GM18858 (cell line): ENCODE results near the gene EFCAB6.

Experiments
- ATAC-seq: cut with Tn5 transposase; IDR thresholded peaks from one replicate; pipeline ENCODE4 v1.9.1; 2021; ENCODE audit not compliant: unreplicated experiment

Gene EFCAB6

DNA sequence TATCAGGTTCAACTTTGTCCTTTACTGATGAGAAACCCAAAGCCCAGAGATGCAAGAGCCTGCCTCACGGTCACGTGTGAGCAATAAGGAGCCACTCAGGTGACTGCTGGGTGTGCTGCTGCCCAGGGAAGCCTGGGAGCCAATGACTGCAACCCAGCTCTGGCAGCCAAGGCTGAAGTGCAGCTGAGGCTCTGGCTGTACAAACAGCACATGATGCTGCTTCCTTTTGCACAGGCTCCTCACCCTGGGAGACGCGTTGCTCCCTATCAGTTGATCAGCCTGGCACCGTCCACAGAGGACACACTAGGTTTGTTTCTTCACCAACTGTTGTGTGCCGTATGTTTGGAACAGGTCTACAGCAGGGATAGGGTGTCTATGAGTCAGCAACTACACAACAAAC, 168.7 kb downstream of the EFCAB6 start:
- no peak for ATAC-seq

DNA sequence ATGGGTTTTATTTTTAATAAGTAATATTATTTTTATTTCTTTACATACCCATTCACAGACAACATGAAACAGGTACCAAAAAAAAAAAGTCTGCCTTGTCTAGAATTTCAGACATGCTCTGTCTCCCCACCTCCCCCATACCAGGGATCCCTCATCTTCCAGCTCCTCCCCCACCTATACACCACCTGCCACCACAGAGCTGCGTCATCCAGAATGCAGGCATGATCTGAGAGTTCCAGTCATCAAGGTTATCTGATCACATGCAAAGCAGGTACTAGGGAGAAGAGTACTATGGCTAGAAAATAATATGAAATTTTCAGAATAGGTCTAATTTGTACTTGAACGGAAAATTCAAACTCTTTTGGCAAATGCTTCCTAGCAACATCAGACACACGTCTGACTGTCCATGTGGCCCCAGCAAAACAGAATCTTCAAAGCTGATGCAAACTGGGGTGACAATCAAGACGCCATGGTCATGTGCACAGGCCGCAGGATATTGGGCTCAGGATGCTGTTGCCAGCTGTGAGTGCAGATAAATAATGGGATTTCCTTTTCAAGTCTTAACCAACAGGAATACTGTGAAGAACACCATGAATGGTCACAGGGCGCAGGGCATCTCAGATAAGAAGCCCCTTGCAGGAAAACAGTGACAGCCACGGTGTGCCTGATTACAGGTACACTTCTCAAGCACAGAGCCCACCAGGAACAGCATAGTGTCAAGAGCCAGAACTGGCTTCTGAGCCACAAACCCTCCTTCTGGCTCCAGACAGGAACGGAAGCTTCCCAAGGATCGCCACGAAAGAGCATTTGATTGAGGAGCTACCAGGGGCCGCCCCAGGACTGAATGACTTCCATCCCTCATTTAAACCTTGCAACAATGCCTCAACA, 169.5 kb downstream of the EFCAB6 start:
- no peak for ATAC-seq

DNA sequence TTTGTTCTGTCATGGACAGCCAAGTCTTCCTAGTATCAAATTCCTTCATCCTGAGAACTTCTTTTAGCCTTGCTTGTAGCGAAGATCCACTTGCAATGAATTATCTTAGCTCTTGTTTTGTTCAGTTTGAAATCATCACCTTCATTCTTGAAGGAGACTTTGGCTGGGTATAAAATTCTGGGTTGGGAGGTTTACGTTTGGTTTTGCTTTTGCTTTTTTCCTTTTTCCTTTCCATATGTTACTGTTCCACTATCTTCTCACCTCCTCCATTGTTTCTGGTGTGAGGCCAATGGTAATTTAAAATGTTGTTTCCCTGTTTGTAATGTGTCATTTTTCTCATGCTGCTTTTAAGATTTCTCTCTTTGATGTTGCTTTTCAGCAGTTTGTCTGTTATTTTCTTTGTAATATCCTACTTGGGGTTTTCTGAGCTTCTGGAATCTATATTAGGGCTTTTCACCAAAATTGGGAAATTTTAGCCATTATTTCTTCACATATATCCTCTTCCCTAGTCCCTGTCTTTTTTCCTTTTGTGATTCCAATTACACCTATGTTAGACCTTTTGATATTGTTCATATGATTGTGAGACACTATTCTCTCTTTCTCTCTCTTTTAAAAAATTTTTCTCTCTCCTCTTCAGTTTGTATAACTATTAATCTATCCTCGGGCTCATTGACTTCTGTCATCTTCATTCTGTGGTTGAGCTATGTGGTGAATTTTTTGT, 172.7 kb downstream of the EFCAB6 start:
- no peak for ATAC-seq

DNA sequence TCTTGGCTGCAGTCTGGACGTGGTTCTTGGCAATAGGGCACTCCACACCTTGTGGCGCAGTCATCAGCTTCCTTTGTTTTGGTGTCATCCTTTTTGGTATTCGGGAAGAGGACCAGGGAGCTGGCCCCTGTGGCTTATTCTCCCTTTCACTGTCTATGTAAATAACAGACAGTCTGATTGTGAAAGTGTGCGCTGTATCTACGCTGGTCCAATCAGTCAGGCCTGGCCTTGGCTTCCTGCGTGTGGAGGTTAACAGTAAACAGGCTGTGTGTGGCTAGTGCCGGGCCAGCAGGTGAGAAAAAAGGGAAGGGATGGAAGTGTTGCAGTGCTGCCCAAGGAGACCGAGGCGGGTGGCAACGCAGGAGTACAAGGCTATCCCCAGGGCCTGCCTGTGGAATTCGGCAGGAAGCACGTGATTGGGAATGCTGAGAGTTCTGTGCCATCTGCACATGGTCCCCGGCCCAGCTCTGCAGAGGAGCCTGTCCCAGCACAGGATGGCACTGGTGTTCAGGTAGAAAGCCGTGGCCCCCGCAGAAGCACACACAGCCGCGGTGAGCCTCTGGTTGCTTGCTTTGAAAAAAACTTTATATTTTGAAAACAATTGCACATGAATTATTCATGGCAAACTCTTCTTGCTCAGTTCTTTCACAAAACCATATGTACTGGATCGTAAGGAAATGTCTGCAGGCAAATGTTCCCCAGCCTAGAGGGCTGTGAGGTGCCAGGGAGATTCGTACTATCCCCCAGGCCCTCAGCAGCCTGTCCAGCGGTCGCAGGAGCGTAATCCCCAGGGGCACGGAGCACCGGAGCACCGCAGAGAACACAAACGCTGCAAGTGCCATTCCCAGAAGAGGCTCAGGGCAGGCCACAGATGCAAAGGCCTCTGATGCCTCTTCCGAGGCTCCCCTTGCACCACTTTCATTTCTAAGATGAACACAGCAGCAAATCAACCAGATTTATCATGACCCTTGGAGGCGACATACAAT, 174.5 kb downstream of the EFCAB6 start:
- ATAC-seq: no peak

DNA sequence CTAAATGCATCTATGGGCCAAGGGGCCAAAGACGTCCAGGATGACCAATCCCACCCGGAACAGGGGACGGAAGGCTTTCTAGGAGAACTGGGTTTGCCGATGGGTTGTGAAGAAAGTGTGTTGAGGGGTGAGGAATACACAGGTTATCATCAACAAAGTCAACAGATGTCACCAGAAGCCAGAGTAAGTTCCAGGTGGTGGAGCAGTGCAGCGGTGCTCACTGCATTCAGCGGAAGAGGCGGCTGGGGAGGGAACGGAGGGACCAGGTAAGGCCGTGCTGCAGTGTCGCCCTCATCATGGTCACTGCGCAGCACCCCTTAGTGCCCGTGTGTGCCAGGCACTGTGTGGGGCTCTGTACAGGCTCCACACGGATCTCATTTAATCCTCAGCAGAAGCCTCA, 176.0 kb downstream of the EFCAB6 start:
- ATAC-seq: no peak

DNA sequence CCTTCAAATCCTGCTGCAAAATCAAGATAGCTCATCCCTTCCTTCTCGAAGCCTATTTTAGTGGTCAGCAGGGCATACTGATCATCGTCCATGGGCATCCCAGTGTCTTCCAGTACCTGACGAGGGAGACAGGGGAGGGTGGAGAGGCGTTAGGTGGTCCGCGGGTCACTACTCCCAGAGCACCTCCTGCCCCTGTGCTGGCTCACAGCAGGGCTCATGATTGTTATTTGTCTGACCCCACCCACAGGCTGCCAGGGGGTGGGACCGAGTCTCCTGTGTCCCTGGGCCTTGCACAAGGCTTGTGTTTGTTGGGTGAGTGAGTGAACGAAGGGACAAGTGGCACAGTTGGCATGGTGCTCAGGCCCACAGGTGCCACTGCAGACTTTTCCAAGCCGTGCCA, 177.0 kb downstream of the EFCAB6 start:
- ATAC-seq: no peak

DNA sequence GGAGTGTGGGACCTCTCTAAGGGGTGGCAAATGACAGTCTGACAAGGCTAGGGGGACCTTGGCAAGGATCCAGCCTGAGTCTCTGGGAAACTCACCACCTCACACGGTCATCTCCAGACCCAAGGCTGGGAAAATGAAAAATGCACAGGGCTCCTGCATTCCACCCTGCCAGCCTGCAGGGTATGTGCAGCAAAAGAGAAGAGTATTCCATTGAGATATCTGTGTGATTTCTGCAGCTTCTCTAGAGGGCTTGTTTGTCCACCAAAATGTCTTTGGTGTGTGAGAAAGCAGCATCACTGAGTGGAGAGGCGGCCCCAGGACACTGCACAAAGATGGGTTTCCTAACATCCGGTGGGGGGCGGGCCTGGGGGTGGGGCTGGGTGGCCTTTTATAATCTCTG, 177.8 kb downstream of the EFCAB6 start:
- no peak for ATAC-seq

DNA sequence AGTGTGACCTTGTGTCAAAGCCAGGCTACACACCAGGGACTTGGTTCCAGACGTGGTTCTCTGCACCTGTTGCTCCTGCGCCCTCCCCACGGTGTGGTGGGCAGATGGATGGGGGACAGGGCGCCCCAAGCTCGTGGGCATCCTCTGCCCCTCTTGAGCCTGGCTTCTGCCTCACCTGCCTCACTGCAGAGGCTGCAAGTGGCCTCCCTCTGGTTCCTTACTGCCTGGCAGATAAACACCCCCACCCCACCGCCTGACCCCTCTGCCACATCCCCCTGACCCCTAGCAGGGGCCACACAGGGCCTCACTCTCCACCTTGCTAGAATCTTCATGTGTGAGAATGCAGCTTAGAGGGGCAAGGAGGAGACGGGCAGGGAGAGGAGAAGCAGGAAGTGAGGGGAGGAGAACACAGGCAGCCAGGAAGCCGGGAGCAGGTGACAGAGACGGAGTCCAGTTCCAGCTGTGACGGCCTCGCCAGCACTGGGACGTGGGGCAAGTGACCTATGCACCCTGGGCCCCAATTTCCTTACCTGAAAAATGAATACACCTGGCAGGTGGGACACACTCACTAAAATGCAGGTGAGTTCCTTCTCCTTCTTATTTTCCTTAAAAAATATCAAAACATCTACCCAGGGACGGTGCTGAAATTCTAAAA, 178.3 kb downstream of the EFCAB6 start:
- no peak for ATAC-seq

DNA sequence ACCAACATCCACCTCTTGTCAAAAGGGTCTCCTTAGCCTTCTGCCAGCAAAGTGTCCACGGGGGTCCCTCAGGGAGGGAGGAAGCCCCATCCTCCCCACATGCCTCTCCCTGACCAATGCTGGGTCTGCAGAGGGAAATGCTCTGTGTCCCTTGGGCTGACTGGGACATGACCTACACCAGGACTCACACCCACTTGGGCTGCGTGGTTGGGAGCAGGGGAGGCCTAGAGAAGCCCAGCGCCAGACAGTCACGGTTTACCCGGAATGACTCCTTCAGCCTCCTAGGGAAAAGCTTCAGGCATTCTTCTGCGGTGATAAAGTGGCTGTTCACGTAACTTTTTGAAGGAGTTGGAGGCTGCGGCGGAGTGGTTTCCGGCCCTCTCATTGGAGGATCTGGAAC, 180.3 kb downstream of the EFCAB6 start:
- ATAC-seq: no peak

DNA sequence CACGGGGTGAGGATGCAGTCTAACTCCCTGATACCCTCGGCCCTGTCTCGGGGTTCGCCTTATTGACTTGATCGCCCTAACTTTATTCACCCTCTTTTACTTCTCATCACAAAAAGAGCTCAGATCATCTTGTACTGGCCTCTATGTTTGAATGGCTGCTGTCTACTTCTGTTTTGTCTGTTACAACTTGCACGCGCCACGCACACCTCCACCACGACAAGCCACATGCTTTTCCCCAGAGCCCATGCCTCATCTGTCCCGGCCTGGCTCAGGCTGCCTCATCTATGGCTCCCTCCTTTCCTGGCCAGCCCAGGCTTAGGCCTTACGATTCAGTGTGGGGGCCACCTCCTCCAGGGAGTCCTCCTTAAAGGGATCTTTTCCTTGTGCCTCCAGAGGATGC, 180.9 kb downstream of the EFCAB6 start:
- no peak for ATAC-seq

DNA sequence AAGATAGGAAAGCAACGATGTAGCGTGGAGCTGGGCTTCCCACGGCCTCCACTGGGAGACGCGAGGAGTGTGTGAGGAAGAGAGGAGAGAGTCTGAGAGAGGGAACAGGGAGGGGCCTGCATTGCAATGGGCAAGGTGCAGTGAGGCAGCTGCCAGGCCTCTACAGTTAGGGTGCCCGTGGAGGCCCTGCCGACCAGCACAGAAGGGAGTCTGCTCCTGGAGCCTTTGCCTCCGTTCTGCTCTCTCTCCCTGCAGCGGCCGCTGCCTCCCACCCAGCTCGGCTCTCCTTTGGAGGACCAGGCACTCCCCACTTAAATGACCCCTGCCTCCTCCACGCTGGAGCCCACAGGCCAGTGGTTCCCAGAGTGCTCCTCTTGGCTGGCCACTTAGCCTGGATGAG, 181.7 kb downstream of the EFCAB6 start:
- ATAC-seq: no peak

DNA sequence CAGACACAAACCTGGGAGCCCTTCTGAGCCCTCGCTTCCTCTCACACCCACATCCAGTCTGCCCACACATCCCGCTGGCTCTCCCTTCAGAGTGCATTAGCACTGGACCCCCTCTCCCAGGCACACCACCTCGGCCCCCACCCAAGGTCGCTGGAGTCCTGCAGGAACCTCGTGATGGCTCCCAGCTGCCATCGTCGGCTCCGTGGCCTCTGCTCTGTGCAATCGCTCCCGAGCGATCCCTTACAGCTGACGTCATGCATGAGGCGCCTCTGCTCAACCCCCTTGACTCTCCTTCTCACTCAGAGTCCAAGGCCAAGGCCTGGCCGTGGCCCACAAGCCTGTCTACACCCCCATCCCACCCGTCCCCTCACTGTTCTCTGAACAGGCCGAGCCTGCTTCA, 183.9 kb downstream of the EFCAB6 start:
- ATAC-seq: no peak

DNA sequence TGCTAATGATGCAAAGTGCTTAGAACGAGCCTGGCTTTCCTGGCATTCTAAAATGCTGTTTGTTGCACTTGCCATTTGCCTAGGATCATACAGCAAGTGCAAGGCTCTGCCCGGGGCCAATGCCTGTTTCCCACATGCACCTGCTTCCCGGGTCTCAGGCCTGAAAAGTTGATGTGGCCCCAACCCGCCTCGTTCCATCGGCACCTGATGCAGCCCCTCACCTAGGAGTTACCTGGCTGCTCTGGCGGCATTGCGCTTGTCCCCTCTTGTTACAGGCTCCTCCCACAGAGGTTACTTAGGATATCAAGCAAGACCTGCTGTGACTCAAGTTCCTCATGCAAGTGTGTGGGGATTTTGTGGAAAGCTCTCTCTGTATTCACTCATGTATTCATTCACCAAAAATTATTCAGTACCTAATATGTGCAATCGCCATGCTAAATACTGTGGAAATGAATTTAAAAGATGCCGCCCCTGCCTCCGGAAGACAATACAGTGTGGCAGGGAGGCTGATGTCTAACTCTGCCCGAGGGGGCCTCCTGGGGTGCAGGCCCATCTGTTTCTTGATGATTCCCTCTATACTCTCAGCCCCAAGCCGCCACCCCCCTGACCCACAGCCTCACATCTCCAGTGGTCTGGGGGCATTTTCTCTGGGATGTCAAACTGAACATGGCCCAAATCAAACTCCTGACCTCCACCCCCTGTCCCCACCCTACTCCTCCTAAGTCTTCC, 184.5 kb downstream of the EFCAB6 start:
- ATAC-seq: no peak

DNA sequence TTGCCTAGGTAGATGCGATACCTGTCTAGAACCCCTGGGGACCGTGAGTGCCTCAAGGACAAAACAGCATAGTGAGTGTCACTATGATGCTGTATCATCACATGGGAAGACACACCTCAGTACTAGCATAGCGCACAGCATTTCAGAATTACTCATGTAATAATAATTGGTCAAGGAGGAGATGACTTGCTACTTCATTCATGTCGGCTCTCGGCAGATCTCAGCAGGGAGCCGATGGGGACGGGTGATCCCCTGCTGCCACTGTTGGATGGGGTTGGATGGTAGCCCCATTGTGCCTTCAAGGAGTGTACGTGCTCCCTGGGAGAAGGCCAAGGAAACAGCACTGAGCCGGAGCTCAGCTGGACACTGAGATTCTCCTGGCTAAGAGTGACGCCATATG, 186.9 kb downstream of the EFCAB6 start:
- ATAC-seq: no peak

DNA sequence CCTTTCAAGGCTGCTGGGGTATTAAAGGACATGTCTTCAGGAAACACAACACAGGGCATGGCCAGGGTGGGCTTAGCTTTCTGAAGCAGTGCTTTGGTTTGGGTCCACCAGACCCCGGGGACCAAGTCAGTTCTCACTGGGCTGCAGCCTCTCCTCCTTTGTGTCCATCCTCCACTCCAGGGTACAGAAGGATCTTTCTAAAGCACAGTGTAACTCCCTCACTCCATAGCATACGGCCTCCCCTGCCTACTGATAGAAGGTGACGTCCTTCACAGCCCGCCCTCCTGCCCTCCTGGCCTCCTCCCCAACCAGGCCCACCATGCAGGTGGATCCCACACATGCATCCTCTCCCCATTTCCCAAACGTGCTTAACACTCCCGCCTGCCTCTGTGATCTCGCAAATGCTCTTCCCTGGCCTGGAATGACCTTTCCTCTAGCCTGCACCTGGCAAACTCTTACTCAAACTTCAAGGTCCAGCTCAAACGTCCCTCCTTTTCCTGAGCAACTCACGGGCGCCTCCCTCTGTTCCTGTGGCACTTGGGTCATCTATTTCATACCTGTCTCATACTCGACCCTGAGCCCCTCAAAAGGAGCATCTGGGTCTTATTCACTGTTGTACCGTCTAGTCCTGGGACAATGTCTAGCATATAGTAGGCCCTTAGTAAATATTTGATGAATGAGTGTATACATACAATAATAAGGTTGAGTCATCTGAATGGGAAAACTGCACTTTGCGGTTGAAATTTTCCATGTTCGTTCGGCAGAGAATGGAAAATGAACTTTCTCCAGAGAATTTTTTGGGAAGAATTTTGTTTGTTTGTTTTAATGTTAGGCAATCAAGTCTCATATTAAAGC, 187.7 kb downstream of the EFCAB6 start:
- ATAC-seq: no peak

DNA sequence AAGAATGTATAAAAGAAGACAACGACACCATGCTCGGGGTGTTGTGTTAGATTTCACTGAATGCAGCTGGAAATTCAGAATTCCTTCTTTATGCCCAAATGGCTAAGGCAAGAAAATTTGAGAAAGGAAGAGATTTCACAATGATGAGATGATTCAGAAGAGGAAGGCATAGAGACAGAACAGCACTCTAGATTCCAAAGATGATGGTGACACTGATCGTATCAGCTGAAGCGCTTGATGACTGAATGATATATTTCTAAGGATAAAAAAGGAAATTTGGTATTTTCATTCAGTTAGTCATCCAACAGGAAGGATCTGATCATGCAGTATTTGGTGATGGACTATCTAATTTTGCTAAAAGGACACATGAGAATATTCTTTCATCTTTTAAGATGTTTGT, 189.2 kb downstream of the EFCAB6 start:
- no peak for ATAC-seq

DNA sequence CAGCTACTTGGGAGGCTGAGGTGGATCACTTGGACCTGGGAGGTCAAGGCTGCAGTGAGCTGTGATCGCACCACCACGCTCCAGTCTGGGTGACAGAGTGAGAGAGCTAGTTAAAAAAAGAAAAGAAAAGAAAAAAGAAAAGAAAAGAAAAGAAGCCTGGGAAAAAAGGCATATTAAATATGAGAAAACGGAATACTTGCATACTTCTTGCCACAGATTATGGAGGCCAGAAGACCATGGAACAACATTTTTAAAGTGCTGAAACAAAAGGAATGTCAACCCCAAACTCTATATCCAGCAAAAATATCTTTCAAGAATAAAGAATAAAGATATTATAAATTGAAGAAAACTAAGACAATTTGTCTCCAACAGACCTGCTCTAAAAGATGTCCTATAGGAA, 191.9 kb downstream of the EFCAB6 start:
- ATAC-seq: no peak

DNA sequence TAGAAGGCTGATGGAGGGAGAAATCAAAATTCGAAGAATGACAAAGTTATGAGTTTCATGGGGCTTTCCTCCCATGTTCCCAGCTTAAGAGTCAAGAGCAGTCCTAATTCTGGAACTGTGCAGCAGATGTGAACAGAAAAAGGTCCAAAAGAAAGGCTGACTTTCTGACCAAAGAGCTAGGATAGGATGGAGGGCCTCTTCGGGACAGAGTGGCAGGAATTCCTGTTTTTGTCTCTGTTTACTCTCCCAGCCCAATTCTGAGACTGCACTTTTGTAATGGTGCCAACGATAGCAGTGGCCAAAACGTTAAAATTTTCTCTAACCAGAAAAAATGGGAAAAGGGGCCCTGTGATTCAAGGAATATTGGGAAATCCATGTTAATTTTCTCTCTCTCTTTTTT, 193.6 kb downstream of the EFCAB6 start:
- no peak for ATAC-seq

DNA sequence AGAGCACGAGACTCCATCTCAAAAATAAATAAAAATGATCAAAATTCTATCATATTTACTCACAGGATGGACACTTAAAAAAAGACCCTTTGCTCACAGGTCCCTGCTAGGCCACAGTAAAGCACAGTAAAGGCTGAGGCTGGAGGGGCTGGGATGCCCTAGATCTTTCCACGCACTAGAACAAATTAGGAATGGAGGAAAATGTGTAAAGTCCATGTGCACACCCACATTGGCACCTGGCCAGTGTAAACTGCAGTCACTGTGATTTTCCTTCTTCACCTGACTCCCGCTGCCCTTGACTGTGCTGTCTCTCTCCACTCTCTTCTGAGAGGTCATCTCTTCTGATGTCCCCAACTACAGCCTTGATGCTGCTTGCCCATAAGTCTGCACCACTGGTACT, 195.5 kb downstream of the EFCAB6 start:
- no peak for ATAC-seq
